Panc1 (cell line): Measurements from ENCODE around the gene GREM1. TPM values are rescaled to one million over a fixed set of nuclear protein-coding genes. Genes with fewer than 3 reads are reported as not detected.

Experiments used
- ATAC-seq: fragments of 200-7000 bp; cut with Tn5 transposase; 2 replicates; pipeline ENCODE4 v1.9.1; 2020; ENCODE audit warnings: mild to moderate bottlenecking, moderate library complexity
- BruUV-seq: library from RNA; stranded (reverse); fragments of 400-500 nt; replicated peaks from 2 replicates; lab custom pipeline; 2021; lab: Mats Ljungman, UMichigan
- CTCF ChIA-PET: fragments of 300-600 bp; sonication (Branson Sonifier 250); formaldehyde crosslinking; loops from one replicate; lab custom pipeline; 2022; ENCODE audit warnings: antibody characterized with exemption; lab: Charles Lee
- POLR2A ChIA-PET: fragments of 300-600 bp; sonication (Branson Sonifier 250); formaldehyde crosslinking; loops from one replicate; lab custom pipeline; 2022; ENCODE audit warnings: antibody characterized with exemption; lab: Charles Lee
- DNase-seq: peaks from one replicate; pipeline ENCODE4 v3.0.0-alpha.2; 2010; ENCODE audit warnings: low read depth, low spot score
- H3K27ac ChIP-seq: 2 replicates; pipeline ENCODE4 v1.5.1; 2011; ENCODE audit warnings: mild to moderate bottlenecking, low read length, inconsistent platforms
- H3K27me3 ChIP-seq: fragments of 200-500 bp; sonication (Bioruptor generic); 2 replicates; pipeline ENCODE4 v1.6.0; 2014; ENCODE audit warnings: low read length, inconsistent platforms; ENCODE audit not compliant: control insufficient read depth, insufficient read depth
- H3K36me3 ChIP-seq: fragments of 200-500 bp; sonication (Bioruptor generic); 2 replicates; pipeline ENCODE4 v1.5.1; 2014; ENCODE audit warnings: inconsistent platforms, mild to moderate bottlenecking, low read length, moderate library complexity; ENCODE audit not compliant: control insufficient read depth, insufficient read depth
- H3K4me1 ChIP-seq: 2 replicates; pipeline ENCODE4 v1.5.1; 2011; ENCODE audit warnings: inconsistent platforms, mild to moderate bottlenecking, low read length, moderate library complexity; ENCODE audit not compliant: control insufficient read depth, insufficient read depth
- H3K4me3 ChIP-seq, 2 experiments: 2 replicates each; pipeline ENCODE4 v1.5.1; 2011 to 2012; ENCODE audit warnings: low read depth in 2 of 2, low read length in 2 of 2, mild to moderate bottlenecking in 2 of 2, inconsistent platforms in 1 of 2, moderate library complexity in 1 of 2
- H3K9me3 ChIP-seq: fragments of 200-500 bp; sonication (Bioruptor generic); 2 replicates; pipeline ENCODE4 v1.5.1; 2014; ENCODE audit warnings: low read depth, mild to moderate bottlenecking, inconsistent platforms, low read length, moderate library complexity; ENCODE audit not compliant: control insufficient read depth, insufficient read depth
- POLR2AphosphoS5 ChIP-seq: IDR thresholded peaks from 2 replicates; pipeline ENCODE4 v1.6.1; 2012; ENCODE audit warnings: mild to moderate bottlenecking, low read depth, low read length, moderate library complexity
- SIN3A ChIP-seq: IDR thresholded peaks from 2 replicates; pipeline ENCODE4 v1.6.1; 2012; ENCODE audit warnings: low read depth, mild to moderate bottlenecking, low read length, moderate library complexity, borderline replicate concordance; ENCODE audit not compliant: insufficient read depth
- TCF7L2 ChIP-seq: IDR thresholded peaks from 2 replicates; pipeline ENCODE4 v1.6.1; 2011; ENCODE audit warnings: mild to moderate bottlenecking, low read depth, low read length, inconsistent platforms
- in situ Hi-C: cut with HindIII; loops from 2 replicates; pipeline ENCODE4 v1.10.0; 2016; ENCODE audit warnings: low sequenced_read_pairs, low pct_unique_long_range_greater_than_20kb
- intact Hi-C: fragments of 100-400 bp; cut with micrococcal nuclease; formaldehyde crosslinking; loops from one replicate; pipeline ENCODE4 v1.10.0; 2022; ENCODE audit not compliant: unreplicated experiment
- total RNA-seq: library from RNA; stranded (reverse); gene quantifications from one replicate; pipeline ENCODE4 v1.2.1, GENCODE V29; 2021; ENCODE audit not compliant: unreplicated experiment
- TF ChIP-seq, protein P1 (sequence below): fragments of 450-650 bp; IDR thresholded peaks from 2 replicates; pipeline ENCODE4 v1.5.1; 2017; ENCODE audit warnings: mild to moderate bottlenecking
- TF ChIP-seq, protein P2 (sequence below), 2 experiments: IDR thresholded peaks; 2 replicates each; pipeline ENCODE4 v1.6.1; 2011 to 2012; ENCODE audit warnings: low read depth in 2 of 2, control low read depth in 1 of 2, low read length in 1 of 2, mild to moderate bottlenecking in 1 of 2, moderate library complexity in 1 of 2; ENCODE audit not compliant: insufficient read depth in 1 of 2

Gene GREM1
- total RNA-seq, 1 experiment from 2014 or later, result 0.41 TPM

DNA sequence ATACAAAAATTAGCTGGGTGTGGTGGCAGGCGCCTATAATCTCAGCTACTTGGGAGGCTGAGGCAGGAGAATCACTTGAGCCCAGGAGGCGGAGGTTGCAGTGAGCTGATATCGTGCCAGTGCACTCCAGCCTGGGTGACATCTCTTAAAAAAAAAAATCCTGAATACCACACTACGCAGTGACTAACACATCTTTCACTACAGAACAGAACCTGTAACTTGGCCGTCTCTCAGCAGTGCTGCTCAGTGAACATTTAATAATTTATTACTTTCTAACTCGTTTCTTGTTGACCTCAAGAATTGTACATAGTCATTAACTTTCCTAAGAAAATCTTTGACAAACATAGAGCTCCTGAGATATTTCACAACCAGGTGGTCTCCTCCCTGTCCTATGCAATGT, 3.8 kb downstream of the GREM1 start:
- in situ Hi-C loops, result no loop called here
- CTCF ChIA-PET, result no interaction called here
- intact Hi-C loops, result no loop called here
- TF ChIP-seq, protein P1, sequence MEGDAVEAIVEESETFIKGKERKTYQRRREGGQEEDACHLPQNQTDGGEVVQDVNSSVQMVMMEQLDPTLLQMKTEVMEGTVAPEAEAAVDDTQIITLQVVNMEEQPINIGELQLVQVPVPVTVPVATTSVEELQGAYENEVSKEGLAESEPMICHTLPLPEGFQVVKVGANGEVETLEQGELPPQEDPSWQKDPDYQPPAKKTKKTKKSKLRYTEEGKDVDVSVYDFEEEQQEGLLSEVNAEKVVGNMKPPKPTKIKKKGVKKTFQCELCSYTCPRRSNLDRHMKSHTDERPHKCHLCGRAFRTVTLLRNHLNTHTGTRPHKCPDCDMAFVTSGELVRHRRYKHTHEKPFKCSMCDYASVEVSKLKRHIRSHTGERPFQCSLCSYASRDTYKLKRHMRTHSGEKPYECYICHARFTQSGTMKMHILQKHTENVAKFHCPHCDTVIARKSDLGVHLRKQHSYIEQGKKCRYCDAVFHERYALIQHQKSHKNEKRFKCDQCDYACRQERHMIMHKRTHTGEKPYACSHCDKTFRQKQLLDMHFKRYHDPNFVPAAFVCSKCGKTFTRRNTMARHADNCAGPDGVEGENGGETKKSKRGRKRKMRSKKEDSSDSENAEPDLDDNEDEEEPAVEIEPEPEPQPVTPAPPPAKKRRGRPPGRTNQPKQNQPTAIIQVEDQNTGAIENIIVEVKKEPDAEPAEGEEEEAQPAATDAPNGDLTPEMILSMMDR, result no peak
- TF ChIP-seq TCF7L2 (no peak), POLR2AphosphoS5 (no peak), SIN3A (no peak)
- TF ChIP-seq, protein P2, sequence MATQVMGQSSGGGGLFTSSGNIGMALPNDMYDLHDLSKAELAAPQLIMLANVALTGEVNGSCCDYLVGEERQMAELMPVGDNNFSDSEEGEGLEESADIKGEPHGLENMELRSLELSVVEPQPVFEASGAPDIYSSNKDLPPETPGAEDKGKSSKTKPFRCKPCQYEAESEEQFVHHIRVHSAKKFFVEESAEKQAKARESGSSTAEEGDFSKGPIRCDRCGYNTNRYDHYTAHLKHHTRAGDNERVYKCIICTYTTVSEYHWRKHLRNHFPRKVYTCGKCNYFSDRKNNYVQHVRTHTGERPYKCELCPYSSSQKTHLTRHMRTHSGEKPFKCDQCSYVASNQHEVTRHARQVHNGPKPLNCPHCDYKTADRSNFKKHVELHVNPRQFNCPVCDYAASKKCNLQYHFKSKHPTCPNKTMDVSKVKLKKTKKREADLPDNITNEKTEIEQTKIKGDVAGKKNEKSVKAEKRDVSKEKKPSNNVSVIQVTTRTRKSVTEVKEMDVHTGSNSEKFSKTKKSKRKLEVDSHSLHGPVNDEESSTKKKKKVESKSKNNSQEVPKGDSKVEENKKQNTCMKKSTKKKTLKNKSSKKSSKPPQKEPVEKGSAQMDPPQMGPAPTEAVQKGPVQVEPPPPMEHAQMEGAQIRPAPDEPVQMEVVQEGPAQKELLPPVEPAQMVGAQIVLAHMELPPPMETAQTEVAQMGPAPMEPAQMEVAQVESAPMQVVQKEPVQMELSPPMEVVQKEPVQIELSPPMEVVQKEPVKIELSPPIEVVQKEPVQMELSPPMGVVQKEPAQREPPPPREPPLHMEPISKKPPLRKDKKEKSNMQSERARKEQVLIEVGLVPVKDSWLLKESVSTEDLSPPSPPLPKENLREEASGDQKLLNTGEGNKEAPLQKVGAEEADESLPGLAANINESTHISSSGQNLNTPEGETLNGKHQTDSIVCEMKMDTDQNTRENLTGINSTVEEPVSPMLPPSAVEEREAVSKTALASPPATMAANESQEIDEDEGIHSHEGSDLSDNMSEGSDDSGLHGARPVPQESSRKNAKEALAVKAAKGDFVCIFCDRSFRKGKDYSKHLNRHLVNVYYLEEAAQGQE (IDR thresholded peaks at IDR 0.05; ENCODE audit: insufficient read depth in 1 of 2, low read depth in 2 of 2, low read length in 1 of 2), result no peak
- peaks cover 24% of the 10 kb centered on the region for H3K27me3 ChIP-seq
- no peak overlapping the region for H3K4me3 ChIP-seq
- DNase-seq (no peak), ATAC-seq (no peak)
- H3K4me1 ChIP-seq, result no peaks in the 10 kb centered on the region
- H3K9me3 ChIP-seq, result no peaks in the 10 kb centered on the region
- H3K27ac ChIP-seq, result no peak overlapping the region
- no TSS peak for BruUV-seq
- POLR2A ChIA-PET, result no interaction called here
- no peaks in the 10 kb centered on the region for H3K36me3 ChIP-seq

DNA sequence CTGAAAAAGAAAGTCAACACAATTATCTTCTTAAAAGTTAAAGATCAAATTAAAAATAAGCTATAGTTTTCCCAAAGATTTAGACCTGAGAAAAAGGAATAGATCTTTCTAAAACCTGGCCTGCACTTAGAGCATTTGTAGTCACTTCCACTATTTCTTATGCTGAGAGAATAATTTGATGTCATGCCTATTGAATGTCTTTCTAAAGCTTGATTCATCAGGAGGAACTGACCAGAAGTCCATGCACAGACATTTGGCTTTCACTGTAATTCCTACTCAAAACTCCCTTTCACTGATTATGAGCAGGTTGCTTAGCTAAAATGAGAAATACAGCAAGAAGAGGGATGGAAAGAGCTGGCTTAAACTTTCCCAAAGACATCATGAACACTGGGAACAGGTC, 4.3 kb downstream of the GREM1 start:
- intact Hi-C loops, result no loop called here
- CTCF ChIA-PET, result no interaction called here

More for the DNA sequence above, 4.3 kb downstream of the GREM1 start:
- DNase-seq (no peak), ATAC-seq (no peak)
- BruUV-seq, result no TSS peak
- Histone ChIP-seq H3K36me3 (no peaks in the 10 kb centered on the region), H3K9me3 (no peaks in the 10 kb centered on the region), H3K27ac (no peak overlapping the region), H3K4me1 (no peaks in the 10 kb centered on the region), H3K4me3 (no peak overlapping the region), H3K27me3 (peaks cover 18% of the 10 kb centered on the region)
- in situ Hi-C loops, result no loop called here
- TF ChIP-seq, protein P2 (IDR thresholded peaks at IDR 0.05; ENCODE audit: insufficient read depth in 1 of 2, low read depth in 2 of 2, low read length in 1 of 2), result no peak
- POLR2A ChIA-PET, result interaction anchor here (0.5 kb wide), 1 partner anchor 9 kb away, joined by 11 read pairs; no protein-coding TSS in a partner anchor
